K562 (cell line): ENCODE measurements around the gene BTBD3. TPM values are rescaled to one million over a fixed set of nuclear protein-coding genes. Genes with fewer than 3 reads are reported as not detected.

ENCODE experiments used
- ATAC-seq: fragments of 200-7000 bp; cut with Tn5 transposase; 3 replicates; pipeline ENCODE4 v1.9.1; 2020; ENCODE audit warnings: moderate library complexity
- BruUV-seq: library from RNA; stranded (reverse); fragments of 400-500 nt; replicated peaks from 2 replicates; lab custom pipeline; 2021; lab: Mats Ljungman, UMichigan
- CTCF ChIA-PET: fragments of 300-600 bp; formaldehyde crosslinking; extraction: SDS; loops from one replicate; lab custom pipeline; 2021; ENCODE audit warnings: low intra/inter-chr PET ratio; lab: Yijun Ruan, JAX
- POLR2A ChIA-PET: fragments of 300-600, 350-650 bp; sonication (Branson Sonifier 250); formaldehyde crosslinking; extraction: SDS; loops from one replicate; lab custom pipeline; 2021; ENCODE audit warnings: antibody characterized with exemption, inconsistent platforms; lab: Yijun Ruan, JAX
- DNase-seq, 4 experiments: peaks; one replicate each; pipeline versions ENCODE4 v3.0.0 to v3.0.0-alpha.2; 2011 to 2018; ENCODE audit warnings: low spot score in 3 of 4, mixed read lengths in 3 of 4; ENCODE audit errors: extremely low read depth in 1 of 4
- FAIRE-seq: peaks from 2 replicates; lab custom pipeline; 2011; peaks lifted over from hg19 to GRCh38; lab: Jason Lieb, UNC
- H2AFZ ChIP-seq: 2 replicates; pipeline ENCODE4 v1.6.0; 2011; ENCODE audit warnings: low read depth, low read length, control low read depth, inconsistent platforms
- H3K27ac ChIP-seq: fragments of 200-600 bp; 3 replicates; pipeline ENCODE4 v1.8.0; 2011; ENCODE audit warnings: low read depth, mild to moderate bottlenecking, control low read depth, inconsistent platforms, low read length, moderate library complexity, mixed read lengths; ENCODE audit errors: extremely low read depth
- H3K27me3 ChIP-seq, 2 experiments: fragments of 300-600 bp in 1 of 2; 2 replicates in 1 of 2; 3 replicates in 1 of 2; pipeline versions ENCODE4 v1.6.0 to v1.8.0; 2011; ENCODE audit warnings: inconsistent platforms in 2 of 2, low read length in 2 of 2, mild to moderate bottlenecking in 1 of 2, mixed read lengths in 1 of 2, moderate library complexity in 1 of 2; ENCODE audit not compliant: control insufficient read depth in 2 of 2, insufficient read depth in 2 of 2
- H3K36me3 ChIP-seq: fragments of 300-600 bp; 3 replicates; pipeline ENCODE4 v1.8.0; 2011; ENCODE audit warnings: mild to moderate bottlenecking, low read length, inconsistent platforms; ENCODE audit not compliant: control insufficient read depth, insufficient read depth
- H3K4me1 ChIP-seq, 2 experiments: fragments of 200-600 bp in 1 of 2; replicated peaks in 1 of 2; 2 replicates in 1 of 2; 3 replicates in 1 of 2; pipeline versions ENCODE4 v1.5.1 to v1.8.0; 2011; ENCODE audit warnings: inconsistent platforms in 2 of 2, low read length in 2 of 2, mild to moderate bottlenecking in 1 of 2, mixed read lengths in 1 of 2, moderate library complexity in 1 of 2; ENCODE audit not compliant: control insufficient read depth in 2 of 2, insufficient read depth in 2 of 2
- H3K4me2 ChIP-seq: 2 replicates; pipeline ENCODE4 v1.6.1; 2011; ENCODE audit warnings: low read length, control low read depth, inconsistent platforms, mixed read lengths; ENCODE audit not compliant: insufficient read depth
- H3K4me3 ChIP-seq: fragments of 200-600 bp; sonication (generic), shearing (Covaris generic); 2 replicates; pipeline ENCODE4 v1.5.1; 2016; ENCODE audit warnings: control low read depth, inconsistent platforms
- H3K79me2 ChIP-seq: fragments of 200-600 bp; 3 replicates; pipeline ENCODE4 v1.8.0; 2011; ENCODE audit warnings: low read length, inconsistent platforms; ENCODE audit not compliant: control insufficient read depth, insufficient read depth
- H3K9ac ChIP-seq, 2 experiments: 2 replicates each; pipeline versions ENCODE4 v1.6.0 to v1.6.1; 2011; ENCODE audit warnings: low read depth in 2 of 2, low read length in 2 of 2, control low read depth in 1 of 2, inconsistent platforms in 1 of 2, mild to moderate bottlenecking in 1 of 2, mixed read lengths in 1 of 2; ENCODE audit not compliant: insufficient read depth in 1 of 2
- H3K9me1 ChIP-seq: one replicate; pipeline ENCODE4 v1.6.0; 2011; ENCODE audit warnings: inconsistent platforms, mild to moderate bottlenecking, low read length, moderate library complexity; ENCODE audit not compliant: control insufficient read depth, insufficient read depth
- H3K9me3 ChIP-seq: replicated peaks from 2 replicates; pipeline ENCODE4 v1.5.1; 2011; ENCODE audit warnings: low read depth, low read length, inconsistent platforms; ENCODE audit not compliant: control insufficient read depth, insufficient read depth
- H4K20me1 ChIP-seq: replicated peaks from 2 replicates; pipeline ENCODE4 v1.6.1; 2011; ENCODE audit warnings: low read length, inconsistent platforms, mixed read lengths; ENCODE audit not compliant: control insufficient read depth, insufficient read depth
- HINFP ChIP-seq: fragments of 450-650 bp; conservative IDR thresholded peaks from 2 replicates; pipeline ENCODE4 v1.6.1; 2016; ENCODE audit warnings: missing genetic modification characterization, low read depth, mild to moderate bottlenecking, control low read depth, missing compliant biosample characterization
- IRF9 ChIP-seq: fragments of 450-650 bp; IDR thresholded peaks from 2 replicates; pipeline ENCODE4 v1.6.1; 2016; ENCODE audit warnings: missing biosample characterization, missing genetic modification characterization
- MITF ChIP-seq: IDR thresholded peaks from 2 replicates; pipeline ENCODE4 v1.6.1; 2014; ENCODE audit warnings: antibody characterized with exemption
- MXI1 ChIP-seq: IDR thresholded peaks from 2 replicates; pipeline ENCODE4 v1.6.1; 2011; ENCODE audit warnings: low read depth, mild to moderate bottlenecking, improper control_type of control experiment, low read length
- PKNOX1 ChIP-seq: fragments of 450-650 bp; IDR thresholded peaks from 2 replicates; pipeline ENCODE4 v1.6.1; 2016
- REST ChIP-seq, 2 experiments: fragments of 450-650 bp; formaldehyde crosslinking in 1 of 2; IDR thresholded peaks; 2 replicates each; pipeline versions ENCODE4 v1.4.0 to v1.6.1; 2014 to 2020; ENCODE audit warnings: mild to moderate bottlenecking in 2 of 2, borderline replicate concordance in 1 of 2, low read depth in 1 of 2
- ZNF699 ChIP-seq: fragments of 250-450 bp; sonication (Bioruptor Pico); IDR thresholded peaks from 2 replicates; pipeline ENCODE4 v1.8.0; 2021; ENCODE audit warnings: mild to moderate bottlenecking, moderate library complexity; ENCODE audit not compliant: insufficient replicate concordance
- whole genome bisulfite sequencing: fragments of 100-300 bp; shearing (Covaris generic); methylation state at CpG from one replicate; pipeline ENCODE4 v1.1.6; 2016; ENCODE audit warnings: low coverage, mixed read lengths; ENCODE audit not compliant: insufficient coverage; ENCODE audit errors: missing lambda C conversion rate; 5-methylcytosine and 5-hydroxymethylcytosine counted together
- in situ Hi-C: fragments of 300-500 bp; cut with MboI; formaldehyde crosslinking; loops from 4 replicates; pipeline ENCODE4 v1.15.0; 2018; ENCODE audit warnings: inconsistent platforms, mixed read lengths
- intact Hi-C: fragments of 100-400 bp; cut with micrococcal nuclease; formaldehyde crosslinking; loops from 2 replicates; pipeline ENCODE4 v1.14.2; 2022
- polyA plus RNA-seq, 8 experiments: library from polyadenylated mRNA; depleted of rRNA in 4 of 8; stranded (reverse) in 5 of 8; unstranded in 3 of 8; fragments of >200 nt; fragmentation: Nextera tagmentation in 2 of 8; fragmentation: Illumina TruSeq in 1 of 8; extraction: Ambion mirVana in 2 of 8; extraction: Trizol in 1 of 8; gene quantifications; 2 replicates each; pipeline versions ENCODE4 v1.2.1 to v1.2.3, GENCODE V29; 2011 to 2014; ENCODE audit warnings: inconsistent platforms in 1 of 8, missing spikeins in 1 of 8
- total RNA-seq, 7 experiments: library from RNA; depleted of rRNA in 6 of 7; stranded (reverse); fragments of >200 nt in 6 of 7; fragmentation: Illumina TruSeq in 2 of 7; extraction: Trizol in 2 of 7; gene quantifications; 2 replicates each; pipeline versions ENCODE4 v1.2.1 to v1.2.3, GENCODE V29; 2011 to 2021; ENCODE audit warnings: low replicate concordance in 1 of 7

BTBD3 gene
- total and polyA plus RNA-seq, 9 of the 15 experiments (the other 6 are each of a cell fraction or from before 2014, with no cell fraction given), result 1.8 to 11.4 (median 6.4) TPM

GRCh38 chr20:11929947-11930346 is 12.3 kb downstream of the BTBD3 start:
- ChIA-PET CTCF (no interaction called here), POLR2A (no interaction called here)
- no peak overlapping the region for H3K4me3 ChIP-seq
- in situ Hi-C loops, result no loop called here
- no peak overlapping the region for H3K9ac ChIP-seq
- no peaks in the 10 kb centered on the region for H3K27me3 ChIP-seq
- intact Hi-C loops, result no loop called here
- no peaks in the 10 kb centered on the region for H3K79me2 ChIP-seq
- no peaks in the 10 kb centered on the region for H4K20me1 ChIP-seq
- H3K9me3 ChIP-seq, result no peaks in the 10 kb centered on the region
- no peak for DNase-seq
- H3K9me1 ChIP-seq, result no peaks in the 10 kb centered on the region
- H3K4me1 ChIP-seq, result no peaks in the 10 kb centered on the region
- no peak overlapping the region for H2AFZ ChIP-seq
- no peak for FAIRE-seq
- no peaks in the 10 kb centered on the region for H3K36me3 ChIP-seq
- ATAC-seq, result no peak
- no TSS peak for BruUV-seq
- WGBS, result 5% methylated on average over 3 of the region's 3 CpGs
- no peak overlapping the region for H3K27ac ChIP-seq
- H3K4me2 ChIP-seq, result no peak overlapping the region
- TF ChIP-seq HINFP (tag) (no peak), IRF9 (tag) (no peak), REST (IDR thresholded peaks at IDR 0.05; ENCODE audit: borderline replicate concordance) (no peak), REST (CRISPR knock-in tag; IDR thresholded peaks at IDR 0.05; ENCODE audit: low read depth) (no peak), ZNF699 (no peak), MXI1 (no peak), MITF (no peak), PKNOX1 (no peak)
